Loucy (cell line): Measurements from ENCODE around the gene SERPINA5.

ENCODE experiments used
- CTCF ChIP-seq: fragments of 200-600 bp; sonication (generic); conservative IDR thresholded peaks from 2 replicates; pipeline ENCODE4 v1.5.1; 2014; ENCODE audit warnings: mild to moderate bottlenecking, antibody characterized with exemption, low read length
- EZH2phosphoT487 ChIP-seq: fragments of 200-600 bp; IDR thresholded peaks from 2 replicates; pipeline ENCODE4 v1.6.1; 2018; ENCODE audit warnings: antibody characterized with exemption, mild to moderate bottlenecking, moderate library complexity, borderline replicate concordance

GRCh38 chr14:94623856-94624499, 42.8 kb downstream of the SERPINA5 start:
- no peak for TF ChIP-seq CTCF
- no peak for TF ChIP-seq EZH2phosphoT487
